Measurements from ENCODE around the gene ZNF562. TPM values are rescaled to one million over a fixed set of nuclear protein-coding genes. Genes with fewer than 3 reads are reported as not detected.

Gene ZNF562
- total RNA-seq, 4 donors from 2014 or later = 22.8 to 30.3 (median 27.2) TPM

- Histone ChIP-seq H3K9me3 (no peaks in the 10 kb centered on the region), H3K27ac (replicated peaks in 1 of 4) (no peak overlapping the region), H3K36me3 (peaks cover 0 to 24% (median 10%) of the 10 kb centered on the region in 4 donors), H3K4me3 (no peak overlapping the region), H3K27me3 (no peaks in the 10 kb centered on the region), H3K4me1 (peaks cover 0 to 32% (median 29%) of the 10 kb centered on the region in 4 donors)
- no peak for TF ChIP-seq EP300 (IDR thresholded peaks at IDR 0.05)
- TF ChIP-seq POLR2A (IDR thresholded peaks at IDR 0.05; ENCODE audit: low read depth) = no peak
- TF ChIP-seq POLR2AphosphoS5 (IDR thresholded peaks at IDR 0.05) = no peak
- TF ChIP-seq, protein P1, sequence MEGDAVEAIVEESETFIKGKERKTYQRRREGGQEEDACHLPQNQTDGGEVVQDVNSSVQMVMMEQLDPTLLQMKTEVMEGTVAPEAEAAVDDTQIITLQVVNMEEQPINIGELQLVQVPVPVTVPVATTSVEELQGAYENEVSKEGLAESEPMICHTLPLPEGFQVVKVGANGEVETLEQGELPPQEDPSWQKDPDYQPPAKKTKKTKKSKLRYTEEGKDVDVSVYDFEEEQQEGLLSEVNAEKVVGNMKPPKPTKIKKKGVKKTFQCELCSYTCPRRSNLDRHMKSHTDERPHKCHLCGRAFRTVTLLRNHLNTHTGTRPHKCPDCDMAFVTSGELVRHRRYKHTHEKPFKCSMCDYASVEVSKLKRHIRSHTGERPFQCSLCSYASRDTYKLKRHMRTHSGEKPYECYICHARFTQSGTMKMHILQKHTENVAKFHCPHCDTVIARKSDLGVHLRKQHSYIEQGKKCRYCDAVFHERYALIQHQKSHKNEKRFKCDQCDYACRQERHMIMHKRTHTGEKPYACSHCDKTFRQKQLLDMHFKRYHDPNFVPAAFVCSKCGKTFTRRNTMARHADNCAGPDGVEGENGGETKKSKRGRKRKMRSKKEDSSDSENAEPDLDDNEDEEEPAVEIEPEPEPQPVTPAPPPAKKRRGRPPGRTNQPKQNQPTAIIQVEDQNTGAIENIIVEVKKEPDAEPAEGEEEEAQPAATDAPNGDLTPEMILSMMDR (IDR thresholded peaks at IDR 0.05) = no peak
- no peak for DNase-seq (ENCODE audit: extremely low spot score)
- 85% methylated on average over 2 of the region's 2 CpGs for WGBS
- intact Hi-C loops (cut with DNase I) = loop anchor here (10.0 kb wide), 1 partner anchor 483 kb away; the partner anchor contains the start of gene ZNF317
Observed at GRCh38 chr19:9627856-9628255, 47.0 kb downstream of the ZNF562 start.

DNA sequence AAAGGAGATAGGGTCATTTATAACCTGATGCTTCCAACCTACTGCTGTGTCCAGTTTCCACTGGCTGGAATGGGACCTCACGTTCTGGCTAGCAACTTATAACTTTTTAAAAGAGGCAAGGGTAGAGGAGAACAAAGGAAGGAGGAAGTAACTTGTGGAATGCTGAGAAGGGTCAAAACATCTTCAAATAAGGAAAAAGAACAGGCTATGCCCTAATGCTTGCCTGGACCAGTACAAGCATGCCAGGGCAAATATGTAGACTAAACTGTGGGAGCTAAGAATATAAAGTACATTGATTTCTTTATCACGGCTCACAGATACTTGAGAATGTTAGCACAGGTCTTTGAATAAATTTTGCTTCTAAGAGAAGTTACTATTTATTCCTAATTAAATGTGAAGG lies 52.4 kb downstream of the ZNF562 start:
- no peak for DNase-seq (ENCODE audit: extremely low spot score)
- Histone ChIP-seq H3K27me3 (peaks cover 0 to 4% (median 0%) of the 10 kb centered on the region in 4 donors), H3K27ac (replicated peaks in 1 of 4) (peak overlapping the region; percentile 87 to 94 (median 94)), H3K9me3 (no peaks in the 10 kb centered on the region), H3K4me1 (peaks cover 22 to 66% (median 58%) of the 10 kb centered on the region in 4 donors), H3K4me3 (peak overlapping the region; percentile 60 to 97 (median 88)), H3K36me3 (peaks cover 18 to 23% (median 20%) of the 10 kb centered on the region in 4 donors)
- TF ChIP-seq POLR2AphosphoS5 (IDR thresholded peaks at IDR 0.05) (peak; percentile 39 to 71), POLR2A (IDR thresholded peaks at IDR 0.05; ENCODE audit: low read depth) (no peak), EP300 (IDR thresholded peaks at IDR 0.05) (no peak)
- WGBS = 33% methylated on average over 2 of the region's 2 CpGs
- intact Hi-C loops (cut with DNase I) = loop anchor here (2.0 to 10.0 kb wide), 4 partner anchors 50 to 478 kb away; partner anchors contain the start of genes ZNF317 and ZNF846

DNA sequence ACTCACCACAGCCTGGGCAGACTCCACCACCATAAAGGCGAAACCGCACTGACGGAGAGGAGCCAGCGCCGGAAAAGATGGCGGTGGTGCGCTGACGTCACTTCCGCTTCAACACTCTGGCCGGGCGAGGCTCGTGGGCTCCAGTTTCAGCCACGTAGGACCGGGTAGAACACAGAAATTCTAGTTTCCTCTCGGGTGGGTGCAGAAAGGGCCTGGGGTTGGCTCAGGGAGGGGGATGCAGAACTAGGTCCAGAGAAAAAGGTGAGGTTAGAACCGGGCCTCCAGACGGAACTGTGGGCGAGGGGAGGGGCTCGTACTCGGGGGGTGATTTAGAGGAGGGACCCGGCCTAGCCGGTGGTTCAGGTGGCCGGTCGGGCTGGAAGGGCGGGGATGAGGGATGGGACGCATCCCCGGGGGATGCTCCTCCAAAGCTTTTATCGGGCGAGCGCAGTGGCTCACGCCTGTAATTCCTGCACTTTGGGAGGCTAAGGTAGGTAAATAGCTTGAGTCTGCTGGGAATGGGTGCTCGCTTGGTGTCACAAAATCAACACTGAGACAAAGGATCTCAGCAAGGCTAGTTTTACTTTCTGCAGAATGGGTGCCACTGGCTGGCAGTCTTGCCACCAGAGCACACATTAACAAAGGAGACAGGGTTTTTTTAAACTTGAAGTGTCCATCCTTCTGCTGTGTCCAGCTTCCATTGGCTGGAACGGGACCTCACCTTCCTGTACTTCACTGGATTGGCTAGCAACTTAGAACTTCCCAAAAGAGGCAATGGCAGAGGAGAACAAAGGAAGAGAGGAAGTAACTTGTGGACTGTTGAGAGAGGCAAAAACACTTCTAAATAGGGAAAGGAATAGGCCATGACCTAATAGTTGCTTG lies 53.5 kb downstream of the ZNF562 start, which contains the start of gene ZNF561:
Gene ZNF561, minus strand, starts transcription at position 77 of the 882 bp plus-strand sequence. CDS start 1,776 bp downstream, outside the sequence.
- H3K4me1 ChIP-seq = peaks cover 22 to 66% (median 58%) of the 10 kb centered on the region in 4 donors

DNA sequence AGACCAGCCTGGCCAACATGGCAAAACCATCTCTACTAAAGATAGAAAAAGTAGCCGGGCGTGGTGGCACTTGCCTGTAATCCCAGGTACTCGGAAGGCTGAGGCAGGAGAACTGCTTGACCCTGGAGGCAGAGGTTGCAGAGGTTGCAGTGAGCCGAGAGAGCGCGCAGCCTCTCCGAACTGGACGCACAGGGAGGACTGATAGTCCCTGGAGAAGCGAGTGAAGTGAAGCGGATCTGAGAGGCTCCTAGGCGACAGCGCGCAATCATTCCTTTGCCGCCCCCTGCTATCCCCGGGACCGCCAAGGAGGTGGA lies 54.1 kb downstream of the ZNF562 start:
- intact Hi-C loops (cut with DNase I) = loop anchor here (5.0 to 10.0 kb wide), 3 partner anchors 52 to 476 kb away; partner anchors contain the start of genes ZNF317 and ZNF846
- 2% methylated on average over 16 of the region's 16 CpGs for WGBS
- DNase-seq (ENCODE audit: extremely low spot score) = no peak
- TF ChIP-seq, protein P1 (IDR thresholded peaks at IDR 0.05) = no peak
- TF ChIP-seq POLR2AphosphoS5 (IDR thresholded peaks at IDR 0.05) (no peak), EP300 (IDR thresholded peaks at IDR 0.05) (no peak), POLR2A (IDR thresholded peaks at IDR 0.05; ENCODE audit: low read depth) (no peak)
- Histone ChIP-seq H3K9me3 (no peaks in the 10 kb centered on the region), H3K27ac (replicated peaks in 1 of 4) (peak overlapping the region; percentile 87 to 94 (median 94)), H3K4me3 (peak overlapping the region; percentile 60 to 97 (median 88)), H3K27me3 (peaks cover 0 to 4% (median 0%) of the 10 kb centered on the region in 4 donors), H3K4me1 (peaks cover 22 to 62% (median 53%) of the 10 kb centered on the region in 4 donors), H3K36me3 (peaks cover 35 to 38% (median 37%) of the 10 kb centered on the region in 4 donors)

More for the DNA sequence above, 53.5 kb downstream of the ZNF562 start, which contains the start of gene ZNF561:
- TF ChIP-seq, protein P1 (IDR thresholded peaks at IDR 0.05) = peak in 1 of 3 experiments; percentile 24
- TF ChIP-seq EP300 (IDR thresholded peaks at IDR 0.05) (no peak), POLR2A (IDR thresholded peaks at IDR 0.05; ENCODE audit: low read depth) (no peak), POLR2AphosphoS5 (IDR thresholded peaks at IDR 0.05) (peak; percentile 68 to 74)
- peak within 1 kb of the TSS; percentile 87 to 94 (median 94) for H3K27ac ChIP-seq (replicated peaks in 1 of 4)
- peak; percentile 95 for DNase-seq (ENCODE audit: extremely low spot score)
- peaks cover 0 to 4% (median 0%) of the 10 kb centered on the region in 4 donors for H3K27me3 ChIP-seq
- under 1% methylated on average over 33 of the region's 33 CpGs for WGBS
- peak within 1 kb of the TSS; percentile 60 to 97 (median 88) for H3K4me3 ChIP-seq
- H3K36me3 ChIP-seq = peaks cover 29 to 32% (median 31%) of the 10 kb centered on the region in 4 donors
- intact Hi-C loops (cut with DNase I) = loop anchor here (2.0 to 10.0 kb wide), 4 partner anchors 51 to 477 kb away; partner anchors contain the start of genes ZNF317 and ZNF846
- no peaks in the 10 kb centered on the region for H3K9me3 ChIP-seq
